Measurements from ENCODE around the gene C11orf52. TPM values are rescaled to one million over a fixed set of nuclear protein-coding genes. Genes with fewer than 3 reads are reported as not detected.

Gene C11orf52
- total and polyA plus RNA-seq, 2 of the 4 experiments (the other 2 are of a cell fraction), result 0.90 to 1.1 TPM

DNA sequence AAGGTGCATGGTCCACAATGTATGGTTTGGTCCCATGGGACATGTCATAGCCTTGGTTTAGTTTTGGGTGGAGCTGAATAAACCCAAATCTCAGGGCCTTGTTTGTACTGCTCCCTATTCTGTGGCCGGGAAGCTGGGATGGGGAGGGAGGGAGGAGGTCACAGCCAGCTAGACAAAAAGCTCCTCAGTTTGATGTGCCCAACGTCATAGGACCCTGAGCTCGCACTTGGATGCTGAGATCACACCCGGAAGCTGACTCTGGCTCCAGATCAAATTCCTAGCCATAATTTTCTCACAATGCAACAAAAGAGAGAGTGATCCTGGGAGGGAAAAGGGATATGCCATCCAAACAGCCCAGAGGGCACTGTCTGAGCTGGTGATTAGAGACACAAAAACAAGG, 4.7 kb upstream of the C11orf52 start:
- in situ Hi-C loops (cut with MboI; ENCODE audit: low sequenced_read_pairs), result no loop called here
- H3K79me1 ChIP-seq (ENCODE audit: low read depth in 1 of 2, low read length in 2 of 2), result peaks cover 0 to 15% of the 10 kb centered on the region in 2 experiments; a peak in 2 of 4 replicates
- peak overlapping the region; percentile 75 for H3K14ac ChIP-seq (replicated peaks; ENCODE audit: low read depth, low read length)
- peak; percentile 21 for ATAC-seq (ENCODE audit: low read depth)
- WGBS, 2 experiments (ENCODE audit: extremely low coverage in 2 of 2, insufficient read length in 1 of 2), result no CpG with 5 or more reads among the region's 4 CpGs
- TF ChIP-seq SMC3 (IDR thresholded peaks at IDR 0.05; ENCODE audit: low read depth, low read length) (no peak), NFE2L2 (IDR thresholded peaks at IDR 0.05; ENCODE audit: low read depth, low read length) (no peak), RFX5 (IDR thresholded peaks at IDR 0.05; ENCODE audit: low read depth, low read length) (no peak), POLR2A (IDR thresholded peaks at IDR 0.05; ENCODE audit: low read depth, low read length) (no peak), RAD21 (IDR thresholded peaks at IDR 0.05; ENCODE audit: low read length) (no peak)
- TF ChIP-seq, protein P1, sequence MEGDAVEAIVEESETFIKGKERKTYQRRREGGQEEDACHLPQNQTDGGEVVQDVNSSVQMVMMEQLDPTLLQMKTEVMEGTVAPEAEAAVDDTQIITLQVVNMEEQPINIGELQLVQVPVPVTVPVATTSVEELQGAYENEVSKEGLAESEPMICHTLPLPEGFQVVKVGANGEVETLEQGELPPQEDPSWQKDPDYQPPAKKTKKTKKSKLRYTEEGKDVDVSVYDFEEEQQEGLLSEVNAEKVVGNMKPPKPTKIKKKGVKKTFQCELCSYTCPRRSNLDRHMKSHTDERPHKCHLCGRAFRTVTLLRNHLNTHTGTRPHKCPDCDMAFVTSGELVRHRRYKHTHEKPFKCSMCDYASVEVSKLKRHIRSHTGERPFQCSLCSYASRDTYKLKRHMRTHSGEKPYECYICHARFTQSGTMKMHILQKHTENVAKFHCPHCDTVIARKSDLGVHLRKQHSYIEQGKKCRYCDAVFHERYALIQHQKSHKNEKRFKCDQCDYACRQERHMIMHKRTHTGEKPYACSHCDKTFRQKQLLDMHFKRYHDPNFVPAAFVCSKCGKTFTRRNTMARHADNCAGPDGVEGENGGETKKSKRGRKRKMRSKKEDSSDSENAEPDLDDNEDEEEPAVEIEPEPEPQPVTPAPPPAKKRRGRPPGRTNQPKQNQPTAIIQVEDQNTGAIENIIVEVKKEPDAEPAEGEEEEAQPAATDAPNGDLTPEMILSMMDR (conservative IDR thresholded peaks at IDR 0.05; ENCODE audit: low read depth, low read length), result no peak
- TF ChIP-seq, protein P2, sequence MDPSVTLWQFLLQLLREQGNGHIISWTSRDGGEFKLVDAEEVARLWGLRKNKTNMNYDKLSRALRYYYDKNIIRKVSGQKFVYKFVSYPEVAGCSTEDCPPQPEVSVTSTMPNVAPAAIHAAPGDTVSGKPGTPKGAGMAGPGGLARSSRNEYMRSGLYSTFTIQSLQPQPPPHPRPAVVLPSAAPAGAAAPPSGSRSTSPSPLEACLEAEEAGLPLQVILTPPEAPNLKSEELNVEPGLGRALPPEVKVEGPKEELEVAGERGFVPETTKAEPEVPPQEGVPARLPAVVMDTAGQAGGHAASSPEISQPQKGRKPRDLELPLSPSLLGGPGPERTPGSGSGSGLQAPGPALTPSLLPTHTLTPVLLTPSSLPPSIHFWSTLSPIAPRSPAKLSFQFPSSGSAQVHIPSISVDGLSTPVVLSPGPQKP (IDR thresholded peaks at IDR 0.05; ENCODE audit: borderline replicate concordance, low read depth, low read length), result no peak
- H3K27ac ChIP-seq (ENCODE audit: insufficient read depth, low read length), result peak overlapping the region; percentile 78
- peaks cover 41% of the 10 kb centered on the region for H3K4me1 ChIP-seq (ENCODE audit: control insufficient read depth, insufficient read depth, low read length)
- 0 out of 2 replicates have a peak overlapping the region, but pooled peaks have one; percentile 28 for H3K9ac ChIP-seq (ENCODE audit: low read depth, low read length)
- H2BK15ac ChIP-seq (ENCODE audit: low read depth, low read length), result peak overlapping the region; percentile 95; the same call in 2 of the 3 replicates
- H3K56ac ChIP-seq (ENCODE audit: extremely low read depth, insufficient read depth, low read length), result no peak overlapping the region; the same call in 1 of the 2 replicates
- peak overlapping the region; percentile 58 for H2BK5ac ChIP-seq (ENCODE audit: low read depth, low read length, poor library complexity, severe bottlenecking)
- POLR2A ChIA-PET (ENCODE audit: unreplicated experiment), result interaction anchor here (0.5 kb wide), 1 partner anchor 25 kb away, joined by 3 read pairs; no protein-coding TSS in a partner anchor
- peak overlapping the region; percentile 94 for H2AK5ac ChIP-seq (ENCODE audit: low read depth, low read length)
- CTCF ChIA-PET, result no interaction called here
- BruUV-seq (replicated peaks), result no TSS peak
- dilution Hi-C loops (cut with HindIII; ENCODE audit: low sequenced_read_pairs, unreplicated experiment), result no loop called here
- H3K36me3 ChIP-seq (ENCODE audit: control insufficient read depth, insufficient read depth, low read length), result no peaks in the 10 kb centered on the region
- H3K9me1 ChIP-seq (ENCODE audit: insufficient read depth, low read length), result peaks cover 18% of the 10 kb centered on the region
- intact Hi-C loops (cut with micrococcal nuclease), result no loop called here
- peak overlapping the region; percentile 93 to 95 for H4K8ac ChIP-seq (ENCODE audit: low read depth in 2 of 2, low read length in 2 of 2)
- H4K91ac ChIP-seq (ENCODE audit: insufficient read depth, low read depth, low read length), result peak overlapping the region; percentile 92
- no peaks in the 10 kb centered on the region for H4K20me1 ChIP-seq (ENCODE audit: insufficient read depth, low read length)
- H3K23ac ChIP-seq (ENCODE audit: low read depth, low read length), result peak overlapping the region; percentile 76
- no peaks in the 10 kb centered on the region for H3K27me3 ChIP-seq (ENCODE audit: control insufficient read depth, insufficient read depth, low read length)
- peak overlapping the region; percentile 90 for H2BK120ac ChIP-seq (ENCODE audit: low read depth, low read length)
- peak overlapping the region; percentile 85 for H2BK20ac ChIP-seq (ENCODE audit: low read depth, low read length)
- peak; percentile 76 for DNase-seq
- peak overlapping the region; percentile 95 for H4K5ac ChIP-seq (ENCODE audit: low read depth, low read length)
- peak overlapping the region; percentile 88 for H2AFZ ChIP-seq (replicated peaks; ENCODE audit: low read length, poor library complexity)
- peak overlapping the region; percentile 3; the same call in 1 of the 2 replicates for H3K4me2 ChIP-seq (ENCODE audit: low read depth, low read length)
- no peak overlapping the region for H3K4me3 ChIP-seq (ENCODE audit: insufficient read depth, low read depth, low read length)
- H2AK9ac ChIP-seq (replicated peaks; ENCODE audit: low read depth, low read length, poor library complexity), result peak overlapping the region; percentile 80
- peak overlapping the region; percentile 72 for H3K18ac ChIP-seq (ENCODE audit: low read depth, low read length)
- no peaks in the 10 kb centered on the region for H3K9me3 ChIP-seq (ENCODE audit: control insufficient read depth, insufficient read depth, low read length)
- H3K4ac ChIP-seq (ENCODE audit: low read depth, low read length), result peak overlapping the region; percentile 94
